HFF-Myc (cell line): Measurements from ENCODE around the gene CLEC1B.

Experiments used
- DNase-seq: peaks from one replicate; pipeline ENCODE4 v3.0.0-alpha.2; 2011; ENCODE audit warnings: low read depth; ENCODE audit errors: extremely low read depth
- H3K4me3 ChIP-seq: replicated peaks from 2 replicates; pipeline ENCODE4 v1.5.1; 2011; ENCODE audit warnings: low read depth, mild to moderate bottlenecking, control low read depth, low read length
- TF ChIP-seq, protein P1 (sequence below): IDR thresholded peaks from 2 replicates; pipeline ENCODE4 v1.5.1; 2012; ENCODE audit warnings: mild to moderate bottlenecking, low read depth, low read length, control low read depth; ENCODE audit errors: missing control alignments

The CLEC1B gene

DNA sequence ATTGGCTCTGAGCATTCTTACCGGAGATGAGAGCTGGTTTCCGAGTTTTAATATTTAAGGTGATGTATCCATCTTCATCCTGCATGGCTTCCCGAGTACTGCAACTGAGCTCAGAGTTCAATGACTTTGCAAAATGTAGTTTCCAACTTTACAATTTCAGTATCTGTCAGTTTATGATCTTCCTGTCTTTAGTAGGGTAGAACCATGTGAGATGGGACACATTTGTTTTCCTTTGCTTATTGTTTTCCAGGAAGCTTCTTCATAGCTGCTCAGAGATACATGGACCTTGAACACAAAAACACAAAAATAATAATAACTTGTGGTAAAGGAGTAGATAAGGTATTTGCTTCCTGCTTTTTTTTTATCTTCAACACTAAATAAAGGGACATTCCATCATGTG is at the start of gene CLEC1B:
TSS of gene CLEC1B (minus strand) at position 106 of the 400 bp plus-strand sequence. CDS start at position 85, 21 bp downstream.
- TF ChIP-seq, protein P1, sequence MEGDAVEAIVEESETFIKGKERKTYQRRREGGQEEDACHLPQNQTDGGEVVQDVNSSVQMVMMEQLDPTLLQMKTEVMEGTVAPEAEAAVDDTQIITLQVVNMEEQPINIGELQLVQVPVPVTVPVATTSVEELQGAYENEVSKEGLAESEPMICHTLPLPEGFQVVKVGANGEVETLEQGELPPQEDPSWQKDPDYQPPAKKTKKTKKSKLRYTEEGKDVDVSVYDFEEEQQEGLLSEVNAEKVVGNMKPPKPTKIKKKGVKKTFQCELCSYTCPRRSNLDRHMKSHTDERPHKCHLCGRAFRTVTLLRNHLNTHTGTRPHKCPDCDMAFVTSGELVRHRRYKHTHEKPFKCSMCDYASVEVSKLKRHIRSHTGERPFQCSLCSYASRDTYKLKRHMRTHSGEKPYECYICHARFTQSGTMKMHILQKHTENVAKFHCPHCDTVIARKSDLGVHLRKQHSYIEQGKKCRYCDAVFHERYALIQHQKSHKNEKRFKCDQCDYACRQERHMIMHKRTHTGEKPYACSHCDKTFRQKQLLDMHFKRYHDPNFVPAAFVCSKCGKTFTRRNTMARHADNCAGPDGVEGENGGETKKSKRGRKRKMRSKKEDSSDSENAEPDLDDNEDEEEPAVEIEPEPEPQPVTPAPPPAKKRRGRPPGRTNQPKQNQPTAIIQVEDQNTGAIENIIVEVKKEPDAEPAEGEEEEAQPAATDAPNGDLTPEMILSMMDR = no peak
- H3K4me3 ChIP-seq = no peak within 1 kb of the TSS
- no peak for DNase-seq

DNA sequence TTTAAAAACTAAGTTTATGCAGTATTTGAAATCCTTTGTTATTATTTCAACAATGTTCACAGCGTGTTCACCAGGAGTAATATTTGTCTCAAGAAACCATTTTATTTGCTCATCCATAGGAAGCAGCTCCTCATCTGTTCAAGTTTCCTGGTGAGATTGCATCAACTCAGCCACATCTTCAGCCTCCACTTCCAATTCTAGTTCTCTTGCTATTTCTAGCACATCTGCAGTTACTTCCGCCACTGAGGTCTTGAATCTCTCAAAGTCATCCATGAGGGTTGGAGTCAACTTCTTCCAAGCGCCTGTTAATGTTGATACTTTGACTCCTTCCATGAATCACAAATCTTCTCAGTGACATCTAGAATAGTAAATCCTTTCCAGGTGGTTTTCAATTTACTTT is 49.6 kb upstream of the CLEC1B start:
- DNase-seq = no peak
- no peak overlapping the region for H3K4me3 ChIP-seq
- TF ChIP-seq, protein P1 = no peak

DNA sequence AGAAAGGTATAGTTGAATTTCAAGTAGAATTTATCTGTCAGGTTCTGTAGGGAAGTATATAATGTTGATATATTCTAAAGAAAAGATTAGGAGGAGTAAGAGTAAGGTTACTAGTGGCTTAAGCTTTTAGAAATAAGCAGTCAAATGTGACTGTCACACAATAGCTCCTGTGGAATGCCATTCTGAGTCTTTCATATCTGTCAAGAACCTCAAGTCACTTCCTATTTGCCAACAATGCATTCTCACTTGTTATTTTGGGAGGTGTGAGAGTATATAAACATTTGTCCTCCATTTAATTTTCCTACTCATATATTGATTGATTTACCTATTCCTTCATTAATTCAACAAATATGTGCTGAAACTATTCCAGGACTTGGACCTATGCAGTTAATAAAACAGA is 43.2 kb upstream of the CLEC1B start:
- H3K4me3 ChIP-seq = no peak overlapping the region
- DNase-seq = no peak

DNA sequence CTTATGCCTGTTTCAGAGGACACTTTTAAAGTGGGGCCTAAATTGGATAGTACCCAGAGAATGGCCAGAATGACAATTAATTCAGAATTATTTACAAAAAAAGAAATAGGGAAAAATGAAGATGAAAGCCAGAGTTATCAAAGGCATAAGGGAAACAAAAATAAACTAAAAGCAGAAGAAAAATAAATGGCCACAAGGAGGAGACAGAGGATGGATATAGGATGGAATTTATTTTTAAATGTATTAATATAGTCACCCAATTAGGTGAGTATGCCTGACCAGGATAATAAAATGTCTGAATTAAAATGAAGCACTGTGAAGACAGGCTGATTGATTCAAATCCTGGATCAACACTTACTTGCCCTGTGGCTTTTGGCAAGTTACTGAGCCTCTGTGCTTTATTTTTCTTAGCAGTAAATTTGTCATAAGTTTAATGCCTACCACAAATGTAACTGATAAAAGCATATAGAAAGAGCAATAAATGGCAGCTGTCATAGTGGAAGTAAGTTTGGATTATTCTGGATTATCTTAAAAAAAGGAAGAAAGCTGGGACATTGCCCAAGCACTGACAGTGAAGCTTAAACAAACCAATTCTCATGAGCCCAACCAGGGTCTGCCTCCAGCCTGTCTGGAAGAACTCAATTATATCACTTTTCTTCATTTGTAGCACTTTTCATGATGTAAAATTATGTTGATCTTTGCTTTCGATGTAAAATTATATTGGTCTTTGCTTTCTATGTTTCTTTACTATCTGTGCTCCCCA is 35.0 kb upstream of the CLEC1B start:
- peak; percentile 12 for DNase-seq
- TF ChIP-seq, protein P1 = peak; percentile 22
- no peak overlapping the region for H3K4me3 ChIP-seq

More for the DNA sequence above, 43.2 kb upstream of the CLEC1B start:
- TF ChIP-seq, protein P1 = no peak

DNA sequence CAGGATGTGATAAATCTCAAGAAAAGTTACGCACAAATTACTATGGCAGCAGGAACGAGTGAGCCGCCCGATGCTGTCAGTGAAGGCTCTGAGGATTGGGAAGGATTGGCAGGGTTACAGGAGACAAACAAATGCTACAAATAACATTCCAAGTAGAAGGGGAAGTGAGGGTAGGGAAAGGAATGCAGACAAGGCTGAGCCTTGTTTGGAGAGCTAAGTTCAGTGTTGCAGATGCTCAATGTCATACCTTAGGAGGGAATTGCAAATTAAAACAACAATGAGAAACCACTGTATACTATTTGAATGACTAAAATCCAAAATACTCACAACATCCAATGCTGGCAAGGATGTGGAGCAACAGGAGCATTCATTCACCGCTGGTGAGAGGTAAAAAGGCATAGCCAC is 32.9 kb upstream of the CLEC1B start:
- TF ChIP-seq, protein P1 = no peak
- DNase-seq = peak; percentile 37
- no peak overlapping the region for H3K4me3 ChIP-seq

DNA sequence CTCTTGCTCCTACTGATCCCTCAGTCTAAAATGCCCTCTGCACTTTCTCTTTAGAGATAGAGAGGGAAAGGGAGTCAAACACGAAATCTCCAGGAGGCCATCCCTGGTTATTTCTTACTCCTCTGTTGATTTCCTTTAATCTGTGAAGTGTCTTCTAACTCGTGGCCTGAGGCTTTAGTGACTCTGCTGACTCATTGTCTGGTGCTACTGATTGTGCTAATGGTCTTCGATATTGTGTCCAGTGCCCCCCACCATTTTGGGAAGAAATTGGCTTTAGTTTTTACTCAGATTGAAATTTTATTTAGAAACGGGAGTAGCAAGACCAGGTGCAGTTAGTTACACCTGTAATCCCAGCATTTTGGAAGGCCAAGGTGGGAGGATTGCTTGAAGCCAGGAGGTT is 32.4 kb upstream of the CLEC1B start:
- H3K4me3 ChIP-seq = no peak overlapping the region
- TF ChIP-seq, protein P1 = no peak
- no peak for DNase-seq
